Measurements from ENCODE around the gene CDRT4. TPM values are rescaled to one million over a fixed set of nuclear protein-coding genes. Genes with fewer than 3 reads are reported as not detected.
"Not testable (repeated sequence)": the region's sequence is repeated elsewhere in the genome, so short reads cannot be mapped to it uniquely, and the experiment has no call there.

CDRT4 gene
- total RNA-seq, 2 donors from 2014 or later: 12.8 to 16.2 TPM

DNA sequence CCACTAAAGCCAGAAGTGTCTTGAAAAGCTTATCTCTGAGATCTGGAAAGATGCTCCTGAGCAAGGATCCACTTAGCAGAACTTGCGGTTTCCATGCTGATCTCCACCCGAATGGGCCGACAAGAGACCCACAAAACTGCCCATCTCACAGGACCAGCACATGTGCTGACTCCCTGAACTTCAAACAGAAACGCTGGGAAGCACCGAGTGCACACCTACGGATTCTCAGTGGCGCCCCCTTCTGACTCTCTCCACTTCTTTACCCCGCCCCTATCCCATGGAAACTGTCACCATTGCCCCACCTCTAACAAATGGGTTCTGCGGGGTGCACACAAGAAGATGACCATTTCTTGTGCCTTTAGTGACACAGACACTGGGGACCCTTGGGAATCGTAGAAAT, 21.4 kb downstream of the CDRT4 start:
- no peak overlapping the region for H3K4me3 Mint-ChIP-seq
- H3K27me3 Mint-ChIP-seq (ENCODE audit: low read depth): no peaks in the 10 kb centered on the region
- no peak for DNase-seq
- H3K27ac Mint-ChIP-seq: no peak overlapping the region
- H3K9me3 Mint-ChIP-seq: no peaks in the 10 kb centered on the region
- no peaks in the 10 kb centered on the region for H3K4me1 Mint-ChIP-seq (ENCODE audit: low read depth)
- no peaks in the 10 kb centered on the region for H3K36me3 Mint-ChIP-seq (ENCODE audit: insufficient read depth in 2 of 2)
- ATAC-seq (replicated peaks in 1 of 2): no peak

- Mint-ChIP-seq H3K27me3 (ENCODE audit: low read depth) (no peaks in the 10 kb centered on the region), H3K27ac (no peak overlapping the region), H3K4me3 (no peak overlapping the region), H3K4me1 (ENCODE audit: low read depth) (no peaks in the 10 kb centered on the region), H3K9me3 (no peaks in the 10 kb centered on the region), H3K36me3 (ENCODE audit: insufficient read depth in 2 of 2) (peaks cover 0 to under 1% of the 10 kb centered on the region in 2 donors)
- no peak for ATAC-seq (replicated peaks in 1 of 2)
- no peak for DNase-seq
Observed at GRCh38 chr17:15444805-15445204, 22.6 kb downstream of the CDRT4 start.

GRCh38 chr17:15442311-15443180, 24.9 kb downstream of the CDRT4 start:
- no peak overlapping the region for H3K27ac Mint-ChIP-seq
- H3K9me3 Mint-ChIP-seq: no peaks in the 10 kb centered on the region
- H3K36me3 Mint-ChIP-seq (ENCODE audit: insufficient read depth in 2 of 2): peaks cover 0 to 9% of the 10 kb centered on the region in 2 donors
- no peak overlapping the region for H3K4me3 Mint-ChIP-seq
- DNase-seq (no peak), ATAC-seq (replicated peaks in 1 of 2) (no peak)
- no peaks in the 10 kb centered on the region for H3K4me1 Mint-ChIP-seq (ENCODE audit: low read depth)
- H3K27me3 Mint-ChIP-seq (ENCODE audit: low read depth): no peaks in the 10 kb centered on the region

DNA sequence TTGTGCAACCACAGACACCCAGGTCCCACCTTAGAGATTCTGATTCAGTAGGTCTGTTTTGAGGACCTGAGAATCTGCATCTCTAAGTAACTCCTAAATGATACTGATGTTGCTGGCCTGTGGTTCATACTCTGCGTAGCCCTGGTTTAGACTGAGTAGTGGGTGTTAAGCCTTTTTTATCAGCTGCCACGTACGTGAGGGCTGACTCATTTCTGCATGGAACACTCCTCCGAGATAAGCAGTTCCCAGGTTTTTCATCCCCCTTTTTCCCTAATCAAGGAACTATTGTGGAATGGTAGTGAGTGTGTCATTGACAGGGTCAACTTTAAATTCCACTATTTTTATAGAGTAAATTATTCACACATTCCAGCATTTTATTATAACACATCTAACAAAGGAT, 26.1 kb downstream of the CDRT4 start:
- no peak overlapping the region for H3K27ac Mint-ChIP-seq
- DNase-seq (no peak), ATAC-seq (replicated peaks in 1 of 2) (no peak)
- peaks cover 11% of the 10 kb centered on the region for H3K4me1 Mint-ChIP-seq (ENCODE audit: low read depth)
- peaks cover 0 to 5% of the 10 kb centered on the region in 2 donors for H3K9me3 Mint-ChIP-seq
- H3K4me3 Mint-ChIP-seq: no peak overlapping the region
- H3K36me3 Mint-ChIP-seq (ENCODE audit: insufficient read depth in 2 of 2): peaks cover 6 to 14% of the 10 kb centered on the region in 2 donors
- H3K27me3 Mint-ChIP-seq (ENCODE audit: low read depth): no peaks in the 10 kb centered on the region

DNA sequence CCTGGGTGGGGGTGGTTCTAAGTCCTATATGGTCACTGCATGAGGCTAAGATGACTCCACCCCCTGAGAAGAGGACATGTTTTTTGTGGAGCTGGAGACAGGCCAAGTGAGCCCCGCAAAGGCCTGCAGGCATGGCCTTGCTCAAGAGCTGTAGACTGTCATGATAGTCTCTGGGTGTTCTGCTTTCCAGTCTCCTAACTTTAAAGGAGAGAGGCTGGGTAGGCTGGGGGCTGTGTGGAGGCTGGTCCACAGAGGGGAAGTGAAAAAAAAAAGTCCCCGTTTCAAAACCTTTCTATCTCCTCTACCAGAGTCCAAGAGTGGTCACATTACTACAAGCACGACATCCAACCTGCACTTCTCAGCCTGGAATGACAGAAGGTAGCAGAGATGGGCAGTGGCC, 27.1 kb downstream of the CDRT4 start:
- no peak overlapping the region for H3K4me3 Mint-ChIP-seq
- H3K36me3 Mint-ChIP-seq (ENCODE audit: insufficient read depth in 2 of 2): peaks cover 8 to 14% of the 10 kb centered on the region in 2 donors
- H3K27ac Mint-ChIP-seq: no peak overlapping the region
- peaks cover 11% of the 10 kb centered on the region for H3K4me1 Mint-ChIP-seq (ENCODE audit: low read depth)
- peaks cover 0 to 7% of the 10 kb centered on the region in 2 donors for H3K9me3 Mint-ChIP-seq
- ATAC-seq (replicated peaks in 1 of 2) (no peak), DNase-seq (no peak)
- no peaks in the 10 kb centered on the region for H3K27me3 Mint-ChIP-seq (ENCODE audit: low read depth)

DNA sequence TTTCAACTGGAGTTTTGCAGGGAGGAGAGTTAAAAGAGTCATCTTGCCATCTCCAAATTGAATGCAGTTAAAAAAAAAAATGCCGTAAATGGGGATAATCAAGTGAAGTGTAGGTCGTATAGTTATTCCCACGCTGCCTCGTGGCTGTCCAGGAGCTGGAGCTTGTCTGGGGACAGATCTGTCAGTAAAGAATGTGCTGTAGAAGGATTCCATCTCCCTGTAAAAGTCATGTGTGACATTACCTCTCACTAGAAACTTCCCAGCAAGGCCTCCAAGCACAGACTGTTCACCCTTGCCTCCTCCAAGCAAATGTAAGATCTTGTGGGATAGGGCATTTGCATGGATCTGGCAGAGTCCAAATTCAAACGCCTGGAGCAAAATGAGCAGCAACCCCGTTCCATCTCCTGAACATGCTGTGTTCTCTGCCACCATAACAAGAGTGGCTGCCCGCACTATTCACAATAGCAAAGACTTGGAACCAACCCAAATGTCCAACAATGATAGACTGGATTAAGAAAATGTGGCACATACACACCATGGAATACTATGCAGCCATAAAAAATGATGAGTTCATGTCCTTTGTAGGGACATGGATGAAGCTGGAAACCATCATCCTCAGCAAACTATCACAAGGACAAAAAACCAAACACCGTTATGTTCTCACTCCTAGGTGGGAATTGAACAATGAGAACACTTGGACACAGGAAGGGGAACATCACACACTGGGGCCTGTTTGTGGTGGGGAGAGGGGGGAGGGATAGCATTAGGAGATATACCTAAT, 28.0 kb downstream of the CDRT4 start:
- Mint-ChIP-seq H3K4me1 (ENCODE audit: low read depth) (peaks cover 11% of the 10 kb centered on the region), H3K36me3 (ENCODE audit: insufficient read depth in 2 of 2) (peaks cover 8 to 14% of the 10 kb centered on the region in 2 donors)
- H3K4me3 Mint-ChIP-seq; H3K9me3 Mint-ChIP-seq; DNase-seq; ATAC-seq (replicated peaks in 1 of 2); H3K27ac Mint-ChIP-seq; H3K27me3 Mint-ChIP-seq (ENCODE audit: low read depth): not testable (repeated sequence)

- no peaks in the 10 kb centered on the region for H3K27me3 Mint-ChIP-seq (ENCODE audit: low read depth)
- DNase-seq (no peak), ATAC-seq (replicated peaks in 1 of 2) (no peak)
- H3K36me3 Mint-ChIP-seq (ENCODE audit: insufficient read depth in 2 of 2): peaks cover 8 to 14% of the 10 kb centered on the region in 2 donors
- no peak overlapping the region for H3K27ac Mint-ChIP-seq
- H3K4me3 Mint-ChIP-seq: no peak overlapping the region
- H3K4me1 Mint-ChIP-seq (ENCODE audit: low read depth): peaks cover 11% of the 10 kb centered on the region
- peaks cover 0 to 7% of the 10 kb centered on the region in 2 donors for H3K9me3 Mint-ChIP-seq
Observed at GRCh38 chr17:15438491-15439105, 28.8 kb downstream of the CDRT4 start.

- H3K9me3 Mint-ChIP-seq: peaks cover 0 to 7% of the 10 kb centered on the region in 2 donors
- ATAC-seq (replicated peaks in 1 of 2) (no peak), DNase-seq (no peak)
- no peaks in the 10 kb centered on the region for H3K27me3 Mint-ChIP-seq (ENCODE audit: low read depth)
- peak overlapping the region; percentile 67 for H3K27ac Mint-ChIP-seq
- peaks cover 11% of the 10 kb centered on the region for H3K4me1 Mint-ChIP-seq (ENCODE audit: low read depth)
- peaks cover 8 to 14% of the 10 kb centered on the region in 2 donors for H3K36me3 Mint-ChIP-seq (ENCODE audit: insufficient read depth in 2 of 2)
- H3K4me3 Mint-ChIP-seq: no peak overlapping the region
Observed at GRCh38 chr17:15437303-15437635, 30.2 kb downstream of the CDRT4 start.

GRCh38 chr17:15436473-15437302, 30.7 kb downstream of the CDRT4 start:
- Mint-ChIP-seq H3K27me3 (ENCODE audit: low read depth) (no peaks in the 10 kb centered on the region), H3K27ac (peak overlapping the region; percentile 67), H3K4me3 (no peak overlapping the region), H3K9me3 (peaks cover 0 to 7% of the 10 kb centered on the region in 2 donors), H3K4me1 (ENCODE audit: low read depth) (peaks cover 11% of the 10 kb centered on the region), H3K36me3 (ENCODE audit: insufficient read depth in 2 of 2) (peaks cover 8 to 14% of the 10 kb centered on the region in 2 donors)
- DNase-seq (peak in 1 of 2 donors; percentile 1), ATAC-seq (replicated peaks in 1 of 2) (no peak)

- Mint-ChIP-seq H3K27ac (no peak overlapping the region), H3K4me3 (no peak overlapping the region), H3K36me3 (ENCODE audit: insufficient read depth in 2 of 2) (peaks cover 8 to 14% of the 10 kb centered on the region in 2 donors), H3K27me3 (ENCODE audit: low read depth) (no peaks in the 10 kb centered on the region), H3K9me3 (peaks cover 0 to 7% of the 10 kb centered on the region in 2 donors), H3K4me1 (ENCODE audit: low read depth) (peaks cover 11% of the 10 kb centered on the region)
- ATAC-seq (replicated peaks in 1 of 2): no peak
- no peak for DNase-seq
Observed at GRCh38 chr17:15434956-15435355, 32.5 kb downstream of the CDRT4 start.

- Mint-ChIP-seq H3K27me3 (ENCODE audit: low read depth) (no peaks in the 10 kb centered on the region), H3K4me1 (ENCODE audit: low read depth) (peaks cover 11% of the 10 kb centered on the region), H3K4me3 (no peak overlapping the region), H3K36me3 (ENCODE audit: insufficient read depth in 2 of 2) (peaks cover 8 to 11% of the 10 kb centered on the region in 2 donors), H3K9me3 (peaks cover 0 to 9% of the 10 kb centered on the region in 2 donors), H3K27ac (no peak overlapping the region)
- ATAC-seq (replicated peaks in 1 of 2): no peak
- DNase-seq: no peak
Observed at GRCh38 chr17:15432807-15433611, 34.4 kb downstream of the CDRT4 start.

GRCh38 chr17:15431766-15432165, 35.7 kb downstream of the CDRT4 start:
- H3K27me3 Mint-ChIP-seq (ENCODE audit: low read depth): no peaks in the 10 kb centered on the region

More at GRCh38 chr17:15431766-15432165, 35.7 kb downstream of the CDRT4 start:
- Mint-ChIP-seq H3K36me3 (ENCODE audit: insufficient read depth in 2 of 2) (peaks cover 2 to 3% of the 10 kb centered on the region in 2 donors), H3K9me3 (peaks cover 0 to 4% of the 10 kb centered on the region in 2 donors), H3K4me1 (ENCODE audit: low read depth) (peaks cover 3% of the 10 kb centered on the region), H3K4me3 (no peak overlapping the region), H3K27ac (no peak overlapping the region)
- no peak for ATAC-seq (replicated peaks in 1 of 2)
- DNase-seq: no peak
